SK-N-MC (cell line): ENCODE measurements around the gene TGFBR3.
"Not testable (repeated sequence)": the region's sequence is repeated elsewhere in the genome, so short reads cannot be mapped to it uniquely, and the experiment has no call there.

ENCODE experiments used
- DNase-seq: peaks from one replicate; pipeline ENCODE4 v3.0.0-alpha.2; 2011; ENCODE audit warnings: low read depth, low spot score
- H3K27ac ChIP-seq: fragments of 200-600 bp; sonication (generic); 2 replicates; pipeline ENCODE4 v1.5.1; 2016; ENCODE audit warnings: mixed run types
- H3K36me3 ChIP-seq: fragments of 200-600 bp; sonication (generic); 2 replicates; pipeline ENCODE4 v1.6.1; 2017; ENCODE audit warnings: antibody characterized with exemption, low read length, mixed read lengths; ENCODE audit not compliant: insufficient read depth
- H3K4me3 ChIP-seq: fragments of 200-600 bp; sonication (generic); 2 replicates; pipeline ENCODE4 v1.5.1; 2016
- H3K9ac ChIP-seq: fragments of 200-600 bp; sonication (generic); 2 replicates; pipeline ENCODE4 v1.8.0; 2017; ENCODE audit warnings: mixed run types, mixed read lengths; ENCODE audit not compliant: insufficient read length
- H3K9me3 ChIP-seq: fragments of 200-600 bp; sonication (generic); 2 replicates; pipeline ENCODE4 v1.6.1; 2017; ENCODE audit warnings: low read depth, mild to moderate bottlenecking, antibody characterized with exemption, low read length, moderate library complexity, mixed read lengths
- EZH2 ChIP-seq: fragments of 200-600 bp; sonication (generic); IDR thresholded peaks from one replicate; pipeline ENCODE4 v1.6.1; 2017; ENCODE audit warnings: antibody characterized with exemption
- FOXP2 ChIP-seq: optimal IDR thresholded peaks from 2 replicates; pipeline ENCODE3; 2011; ENCODE audit warnings: mild to moderate bottlenecking, moderate library complexity; ENCODE audit not compliant: insufficient read depth; ENCODE audit errors: extremely low read length, control extremely low read depth
- POLR2AphosphoS5 ChIP-seq: IDR thresholded peaks from 2 replicates; pipeline ENCODE4 v1.6.1; 2012; ENCODE audit warnings: mild to moderate bottlenecking, low read depth, low read length, borderline replicate concordance

The TGFBR3 gene

DNA sequence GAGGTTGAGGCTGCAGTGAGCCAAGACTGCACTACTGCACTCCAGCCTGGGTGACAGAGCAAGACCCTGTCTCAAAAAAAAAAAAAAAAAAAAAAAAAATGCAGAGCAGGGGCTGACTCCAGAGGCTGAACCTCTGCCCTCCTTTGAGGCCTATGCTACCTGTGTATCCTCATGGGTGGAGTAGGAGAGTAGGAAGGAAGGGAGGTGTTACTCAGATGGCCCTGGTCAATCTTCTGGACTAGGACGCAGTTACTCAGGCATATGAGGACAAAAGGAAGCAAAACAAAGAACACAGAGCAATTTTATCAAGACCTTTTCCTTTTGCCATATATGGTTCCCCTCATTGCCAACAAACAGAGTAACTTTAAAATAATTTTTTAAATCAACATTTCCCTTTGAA lies 35.2 kb downstream of the TGFBR3 start:
- H3K9ac ChIP-seq, result no peak overlapping the region
- no peaks in the 10 kb centered on the region for H3K36me3 ChIP-seq
- no peak for TF ChIP-seq POLR2AphosphoS5
- no peak for TF ChIP-seq EZH2
- no peak for TF ChIP-seq FOXP2
- no peaks in the 10 kb centered on the region for H3K9me3 ChIP-seq
- no peak overlapping the region for H3K27ac ChIP-seq
- no peak for DNase-seq
- no peak overlapping the region for H3K4me3 ChIP-seq

DNA sequence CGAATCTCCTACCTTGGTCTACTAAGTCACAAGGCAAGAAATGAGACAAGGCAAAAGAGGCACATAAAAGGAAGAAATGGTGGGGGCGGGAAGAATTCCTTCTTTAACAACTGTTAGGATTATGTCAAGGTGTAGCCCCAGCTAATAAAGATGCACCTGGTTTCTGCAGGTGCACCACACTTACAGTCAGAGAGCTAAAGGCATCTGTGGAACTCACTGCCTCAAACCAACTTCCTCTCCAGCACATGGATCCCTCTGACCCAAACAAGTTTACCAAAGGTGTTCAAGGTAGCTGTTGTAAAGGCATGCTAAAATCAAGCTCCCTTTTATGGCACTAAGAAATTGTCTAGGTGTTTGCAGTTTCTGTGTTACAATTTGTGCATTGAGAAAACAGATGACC lies 38.1 kb downstream of the TGFBR3 start:
- no peaks in the 10 kb centered on the region for H3K9me3 ChIP-seq
- DNase-seq, result no peak
- H3K9ac ChIP-seq, result no peak overlapping the region
- no peaks in the 10 kb centered on the region for H3K36me3 ChIP-seq
- no peak overlapping the region for H3K27ac ChIP-seq
- TF ChIP-seq FOXP2 (no peak), POLR2AphosphoS5 (no peak)
- H3K4me3 ChIP-seq, result no peak overlapping the region

DNA sequence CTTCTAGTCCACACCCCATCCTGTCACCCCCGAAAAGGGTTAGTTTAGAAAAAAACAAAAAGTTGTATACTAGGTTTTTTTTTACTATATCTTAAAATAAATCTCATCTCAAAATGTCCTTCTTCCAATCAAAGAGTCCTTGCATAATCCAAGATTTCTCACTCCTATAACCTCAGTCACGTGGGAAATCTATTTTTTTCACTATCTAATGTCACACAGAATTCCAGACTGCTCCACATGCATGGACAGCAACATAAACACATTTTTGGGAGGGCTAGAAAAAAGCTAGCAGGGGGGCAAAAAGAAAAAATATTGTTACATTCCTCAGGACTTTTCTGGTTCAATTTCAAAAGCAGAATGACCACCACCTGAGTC lies 39.3 kb downstream of the TGFBR3 start:
- H3K4me3 ChIP-seq, result no peak overlapping the region
- no peak overlapping the region for H3K9ac ChIP-seq
- no peak for TF ChIP-seq FOXP2
- no peak for TF ChIP-seq EZH2
- no peak for TF ChIP-seq POLR2AphosphoS5
- DNase-seq, result no peak
- no peaks in the 10 kb centered on the region for H3K9me3 ChIP-seq
- peak overlapping the region; percentile 55; the same call in 1 of the 2 replicates for H3K27ac ChIP-seq
- no peaks in the 10 kb centered on the region for H3K36me3 ChIP-seq

DNA sequence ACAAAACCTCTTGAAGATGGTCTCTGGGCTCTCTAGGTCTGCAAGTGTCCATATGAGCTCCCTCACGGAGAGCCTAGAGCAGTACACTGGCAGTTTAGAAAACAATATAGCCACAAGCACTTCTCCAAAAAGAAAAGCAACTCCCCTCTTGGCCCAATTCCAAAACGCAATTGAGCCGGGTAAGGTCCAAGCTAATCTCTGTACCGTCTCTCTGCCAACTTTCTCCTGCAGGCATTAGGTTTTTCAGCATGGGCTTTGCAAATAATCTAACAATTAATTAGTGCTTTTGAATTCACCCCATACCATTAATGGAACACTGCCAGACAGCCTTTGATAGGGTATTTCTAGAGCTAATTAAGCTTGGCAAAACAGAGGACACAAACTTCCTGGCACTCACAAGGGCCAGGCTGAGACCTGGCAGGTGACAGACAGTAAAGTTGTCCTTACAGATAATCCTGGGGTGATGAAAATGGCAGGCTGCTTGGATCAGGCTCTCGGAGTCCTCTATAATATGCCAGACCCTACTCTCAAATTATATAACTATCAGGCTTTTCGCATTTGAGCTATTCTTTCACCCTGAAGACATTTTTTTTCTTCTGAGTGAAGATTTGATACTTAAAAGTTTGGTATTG lies 39.8 kb downstream of the TGFBR3 start:
- Histone ChIP-seq H3K4me3 (peak overlapping the region; percentile 53), H3K27ac (peak overlapping the region; percentile 55), H3K9ac (peak overlapping the region; percentile 48), H3K36me3 (no peaks in the 10 kb centered on the region), H3K9me3 (no peaks in the 10 kb centered on the region)
- no peak for DNase-seq
- no peak for TF ChIP-seq EZH2

GRCh38 chr1:91844862-91845528 lies 41.0 kb downstream of the TGFBR3 start:
- DNase-seq, result no peak
- H3K36me3 ChIP-seq, result no peaks in the 10 kb centered on the region
- TF ChIP-seq FOXP2 (no peak), EZH2 (no peak), POLR2AphosphoS5 (no peak)
- H3K4me3 ChIP-seq, result no peak overlapping the region
- no peak overlapping the region; the same call in 1 of the 2 replicates for H3K27ac ChIP-seq
- H3K9me3 ChIP-seq, result no peaks in the 10 kb centered on the region
- H3K9ac ChIP-seq, result peak overlapping the region; percentile 42

GRCh38 chr1:91843843-91844242 lies 42.1 kb downstream of the TGFBR3 start:
- no peak overlapping the region for H3K9ac ChIP-seq

DNA sequence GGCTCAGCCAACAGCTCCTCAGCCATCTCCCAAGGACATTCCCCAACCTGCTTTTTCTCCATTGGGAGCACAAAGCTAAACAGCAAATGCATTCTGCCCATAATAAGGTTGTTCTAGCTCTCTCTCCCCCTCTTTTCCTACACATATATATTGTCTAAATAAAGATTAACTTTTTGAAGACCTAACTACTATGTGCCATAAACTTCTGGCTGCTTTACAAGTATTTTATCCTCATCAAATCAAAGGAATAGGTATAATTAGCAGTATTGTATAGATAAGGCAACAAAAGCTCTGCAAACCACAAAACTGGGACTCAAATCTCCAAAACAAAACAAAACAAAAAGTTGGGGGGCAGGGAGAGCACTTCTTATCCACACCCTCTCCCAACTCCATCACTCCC lies 43.4 kb downstream of the TGFBR3 start:
- TF ChIP-seq FOXP2 (no peak), EZH2 (no peak), POLR2AphosphoS5 (no peak)
- no peak overlapping the region for H3K4me3 ChIP-seq
- no peak overlapping the region for H3K27ac ChIP-seq
- H3K9ac ChIP-seq, result no peak overlapping the region
- no peaks in the 10 kb centered on the region for H3K9me3 ChIP-seq
- H3K36me3 ChIP-seq, result no peaks in the 10 kb centered on the region
- DNase-seq, result no peak

More at GRCh38 chr1:91843843-91844242, 42.1 kb downstream of the TGFBR3 start:
- no peak for DNase-seq
- Histone ChIP-seq H3K27ac (no peak overlapping the region), H3K9me3 (no peaks in the 10 kb centered on the region), H3K4me3 (no peak overlapping the region), H3K36me3 (no peaks in the 10 kb centered on the region)
- TF ChIP-seq EZH2, result no peak
- TF ChIP-seq FOXP2, result no peak
- no peak for TF ChIP-seq POLR2AphosphoS5

- H3K4me3 ChIP-seq, result no peak overlapping the region
These were observed 43.9 kb downstream of the TGFBR3 start for GRCh38 chr1:91842056-91842455.

GRCh38 chr1:91840276-91840675 lies 45.7 kb downstream of the TGFBR3 start:
- H3K4me3 ChIP-seq, H3K9ac ChIP-seq, H3K9me3 ChIP-seq, H3K36me3 ChIP-seq, H3K27ac ChIP-seq, DNase-seq: not testable (repeated sequence)

More at GRCh38 chr1:91842056-91842455, 43.9 kb downstream of the TGFBR3 start:
- H3K9me3 ChIP-seq, result no peaks in the 10 kb centered on the region
- TF ChIP-seq POLR2AphosphoS5, result no peak
- no peak for TF ChIP-seq FOXP2
- TF ChIP-seq EZH2, result no peak
- no peak overlapping the region for H3K9ac ChIP-seq
- no peaks in the 10 kb centered on the region for H3K36me3 ChIP-seq
- no peak for DNase-seq
- no peak overlapping the region for H3K27ac ChIP-seq
